CD4-positive, alpha-beta T cell treated with Interferon gamma for 1 hour (primary cell): ENCODE results near the gene CDSN.
"Not testable (repeated sequence)": the region's sequence is repeated elsewhere in the genome, so short reads cannot be mapped to it uniquely, and the experiment has no call there.

Experiments
- DNase-seq: peaks from one replicate; pipeline ENCODE4 v3.0.0-alpha.2; 2020

Gene CDSN

DNA sequence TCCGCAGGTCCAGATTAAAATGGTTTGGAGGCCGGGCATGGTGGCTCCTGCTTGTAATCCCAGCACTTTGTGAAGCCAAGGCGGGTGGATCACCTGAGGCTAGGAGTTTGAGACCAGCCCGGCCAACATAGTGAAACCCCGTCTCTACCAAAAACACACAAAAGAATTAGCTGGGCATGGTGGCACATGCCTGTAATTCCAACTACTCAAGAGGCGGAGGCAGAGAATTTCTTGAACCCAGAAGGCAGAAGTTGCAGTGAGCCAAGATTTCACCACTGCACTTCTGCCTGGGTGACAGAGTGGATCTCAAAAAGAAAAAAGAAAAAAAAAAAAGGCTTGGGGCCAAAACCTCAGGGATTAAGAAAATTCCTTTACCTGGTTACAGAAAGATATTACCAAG lies 38.4 kb downstream of the CDSN start:
- DNase-seq, result no peak

GRCh38 chr6:31079656-31080261 lies 40.5 kb downstream of the CDSN start:
- DNase-seq, result peak; percentile 57

GRCh38 chr6:31076611-31077010 lies 43.6 kb downstream of the CDSN start:
- DNase-seq, result no peak

- DNase-seq, result no peak
Measured at GRCh38 chr6:31075528-31075927, 44.7 kb downstream of the CDSN start.

DNA sequence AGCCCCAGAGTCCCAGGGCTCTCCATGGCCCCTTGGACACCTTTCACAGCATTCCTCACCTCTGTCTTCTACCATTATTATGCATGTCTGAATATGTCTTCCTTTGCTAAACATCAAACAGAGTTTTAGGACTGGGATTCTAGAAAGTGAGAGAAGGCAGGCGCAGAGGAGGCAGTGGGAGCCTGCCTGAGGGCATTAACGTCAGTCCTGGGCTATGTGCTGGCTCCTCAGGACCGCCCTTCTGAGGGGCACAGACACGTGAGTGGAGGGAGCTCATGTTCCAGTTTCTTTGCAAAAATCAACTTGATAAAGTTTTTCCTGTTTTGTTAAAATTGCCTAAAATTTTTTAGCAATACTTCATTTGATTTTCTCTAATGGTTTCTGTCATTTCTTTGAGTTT lies 45.8 kb downstream of the CDSN start:
- no peak for DNase-seq

DNA sequence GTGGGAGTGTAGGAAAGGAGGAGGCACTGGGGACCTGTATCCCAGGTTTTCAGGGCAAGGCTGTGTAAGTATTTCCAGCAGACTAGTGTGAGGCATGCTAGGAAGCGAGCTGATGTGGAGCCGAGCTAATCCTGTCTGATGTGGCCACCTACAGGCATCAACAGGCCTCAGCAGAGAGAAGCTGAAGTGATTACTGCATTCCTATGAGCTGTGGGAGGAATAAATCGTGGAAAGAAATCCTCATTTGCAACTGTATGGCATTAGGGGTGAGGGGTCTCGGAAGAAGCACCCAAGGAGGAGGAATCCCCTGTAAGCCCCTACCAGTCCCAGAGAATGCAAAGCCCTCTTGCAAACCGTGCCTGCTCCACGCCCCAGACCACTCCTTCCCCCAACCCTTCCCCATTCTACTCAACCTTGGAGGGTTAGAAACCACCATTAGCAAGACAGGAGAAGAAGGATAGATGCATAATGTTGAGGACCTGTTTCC lies 49.5 kb downstream of the CDSN start:
- DNase-seq, result no peak

DNA sequence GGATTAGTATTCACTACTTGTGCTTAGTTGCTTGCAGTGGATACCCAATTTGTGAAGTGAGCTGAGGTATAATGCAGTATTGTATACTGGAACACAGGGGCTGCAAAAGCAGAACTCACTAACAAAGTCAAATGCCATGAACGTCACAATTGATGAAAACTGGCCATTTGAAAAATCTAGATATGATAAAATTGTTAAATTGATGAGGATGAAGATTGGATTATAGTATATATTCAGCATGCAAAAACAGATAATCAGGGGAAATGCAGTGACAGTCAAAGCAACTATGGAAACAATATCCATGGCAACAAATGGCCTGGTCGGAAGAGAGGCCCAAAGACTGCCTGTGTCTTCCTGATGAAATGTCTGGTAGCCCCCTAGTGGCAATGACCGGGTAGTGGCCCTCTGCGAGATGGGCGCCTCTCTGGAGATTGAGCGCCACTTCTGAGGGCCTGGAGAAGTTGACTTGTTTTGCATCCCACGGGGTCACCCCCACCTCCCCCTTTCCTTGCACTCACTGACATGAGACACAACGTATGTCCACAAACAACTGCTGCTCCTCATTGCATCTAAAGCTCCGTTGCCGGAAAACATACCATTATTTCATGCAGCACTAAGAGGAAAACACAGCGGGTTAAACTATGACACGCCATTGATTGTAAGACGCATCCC lies 51.4 kb downstream of the CDSN start:
- DNase-seq, result peak; percentile 60

DNA sequence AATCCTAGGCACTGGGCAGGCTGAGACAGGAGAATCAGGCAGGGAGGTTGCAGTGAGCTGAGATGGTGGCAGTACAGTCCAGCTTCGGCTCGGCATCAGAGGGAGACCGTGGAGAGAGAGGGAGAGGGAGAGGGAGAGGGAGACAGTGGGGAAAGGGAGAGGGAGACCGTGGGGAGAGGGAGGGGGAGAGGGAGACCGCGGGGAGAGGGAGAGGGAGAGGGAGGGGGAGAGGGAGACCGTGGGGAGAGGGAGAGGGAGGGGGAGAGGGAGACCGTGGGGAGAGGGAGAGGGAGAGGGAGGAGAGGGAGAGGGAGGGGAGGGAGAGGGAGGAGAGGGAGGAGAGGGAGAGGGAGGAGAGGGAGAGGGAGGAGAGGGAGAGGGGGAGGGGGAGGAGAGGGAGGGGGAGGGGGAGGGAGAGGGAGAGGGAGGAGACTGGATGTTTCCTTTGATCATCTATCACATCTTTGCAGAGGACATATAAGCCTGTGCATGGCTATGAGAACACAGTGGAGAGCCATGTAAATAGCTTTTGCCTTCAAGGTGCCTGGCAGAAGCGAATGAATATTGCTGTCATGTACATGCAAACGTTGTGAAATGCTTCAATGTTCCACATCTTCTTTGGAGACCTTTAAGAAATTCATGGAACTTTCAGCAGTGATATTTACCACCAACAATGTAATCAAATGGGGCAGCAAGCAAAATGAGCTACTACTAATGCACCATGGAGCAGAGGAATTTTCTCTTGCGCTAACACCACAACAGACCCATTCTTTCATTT lies 52.2 kb downstream of the CDSN start:
- DNase-seq, result not testable (repeated sequence)

DNA sequence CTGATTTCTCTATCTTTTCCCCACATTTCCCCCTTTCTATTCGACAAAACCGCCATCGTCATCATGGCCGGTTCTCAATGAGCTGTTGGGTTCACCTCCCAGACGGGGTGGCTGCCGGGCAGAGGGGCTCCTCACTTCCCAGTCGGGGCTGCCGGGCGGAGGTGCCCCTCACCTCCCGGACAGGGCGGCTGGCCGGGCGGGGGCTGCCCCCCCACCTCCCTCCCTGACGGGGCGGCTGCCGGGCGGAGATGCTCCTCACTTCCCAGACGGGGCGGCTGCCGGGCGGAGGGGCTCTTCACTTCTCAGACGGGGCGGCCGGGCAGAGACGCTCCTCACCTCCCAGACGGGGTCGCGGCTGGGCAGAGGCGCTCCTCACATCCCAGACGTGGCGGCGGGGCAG lies 53.2 kb downstream of the CDSN start:
- not testable (repeated sequence) for DNase-seq

GRCh38 chr6:31065556-31065955 lies 54.7 kb downstream of the CDSN start:
- DNase-seq, result no peak
